ENCODE measurements around the gene MSL2. TPM values are rescaled to one million over a fixed set of nuclear protein-coding genes. Genes with fewer than 3 reads are reported as not detected.

MSL2 gene
- polyA plus RNA-seq, 1 donor (not counting 4 experiments of a cell fraction or from before 2014, with no cell fraction given) = 9.5 TPM

GRCh38 chr3:136142592-136142991 lies 53.5 kb downstream of the MSL2 start:
- Histone ChIP-seq H3K27me3 (ENCODE audit: control insufficient read depth, extremely low read depth, insufficient read depth, low read length) (no peaks in the 10 kb centered on the region), H3K4me3 (ENCODE audit: control insufficient read depth in 2 of 3, extremely low read depth in 1 of 3, insufficient read depth in 2 of 3, low read depth in 1 of 3, low read length in 3 of 3) (peak overlapping the region in 2 of 3 experiments; percentile 45 to 56), H3K27ac (ENCODE audit: control insufficient read depth, insufficient read depth, low read length) (peak overlapping the region; percentile 97), H3K4me1 (ENCODE audit: control insufficient read depth, extremely low read depth, insufficient read depth, low read length) (peaks cover 33% of the 10 kb centered on the region), H3K9me3 (ENCODE audit: control insufficient read depth, low read depth, low read length) (no peaks in the 10 kb centered on the region), H2AFZ (ENCODE audit: control insufficient read depth, low read length) (no peak overlapping the region), H3K9ac (ENCODE audit: control insufficient read depth, extremely low read depth, insufficient read depth, low read length) (peak overlapping the region; percentile 74), H3K9me1 (ENCODE audit: control insufficient read depth, extremely low read depth, insufficient read depth, low read length) (no peaks in the 10 kb centered on the region), H3K36me3 (ENCODE audit: control insufficient read depth in 2 of 2, extremely low read depth in 1 of 2, insufficient read depth in 2 of 2, low read length in 2 of 2) (peaks cover 0 to 2% of the 10 kb centered on the region in 2 experiments), H3K4me2 (ENCODE audit: control insufficient read depth, extremely low read depth, insufficient read depth, low read depth, low read length) (peak overlapping the region; percentile 76), H4K20me1 (ENCODE audit: control insufficient read depth, extremely low read depth, insufficient read depth, low read length) (no peaks in the 10 kb centered on the region), H3K79me2 (ENCODE audit: control insufficient read depth, insufficient read depth, low read length) (peaks cover 10% of the 10 kb centered on the region)
- DNase-seq (ENCODE audit: low read depth, low spot score) (peak; percentile 57), FAIRE-seq (no peak)
- dilution Hi-C loops (cut with MboI; ENCODE audit: extremely low pct_ligation_motif_present, low sequenced_read_pairs) = no loop called here
- no peak for TF ChIP-seq CTCF (optimal IDR thresholded peaks at IDR 0.05 in 1 of 3, IDR thresholded peaks at IDR 0.05 in 1 of 3, conservative IDR thresholded peaks at IDR 0.05 in 1 of 3; ENCODE audit: extremely low read depth in 1 of 3, insufficient read depth in 2 of 3, low read length in 3 of 3)
- TF ChIP-seq EZH2 (IDR thresholded peaks at IDR 0.05; ENCODE audit: low read length) = no peak

- no peaks in the 10 kb centered on the region for H3K9me1 ChIP-seq (ENCODE audit: control insufficient read depth, extremely low read depth, insufficient read depth, low read length)
- peaks cover 29% of the 10 kb centered on the region for H3K4me1 ChIP-seq (ENCODE audit: control insufficient read depth, extremely low read depth, insufficient read depth, low read length)
- peak overlapping the region in 2 of 3 experiments; percentile 45 to 56 for H3K4me3 ChIP-seq (ENCODE audit: control insufficient read depth in 2 of 3, extremely low read depth in 1 of 3, insufficient read depth in 2 of 3, low read depth in 1 of 3, low read length in 3 of 3)
- H3K36me3 ChIP-seq (ENCODE audit: control insufficient read depth in 2 of 2, extremely low read depth in 1 of 2, insufficient read depth in 2 of 2, low read length in 2 of 2) = no peaks in the 10 kb centered on the region
- FAIRE-seq = peak; percentile 97
- H3K27me3 ChIP-seq (ENCODE audit: control insufficient read depth, extremely low read depth, insufficient read depth, low read length) = no peaks in the 10 kb centered on the region
- no peaks in the 10 kb centered on the region for H4K20me1 ChIP-seq (ENCODE audit: control insufficient read depth, extremely low read depth, insufficient read depth, low read length)
- DNase-seq (ENCODE audit: low read depth, low spot score) = peak; percentile 23
- peak overlapping the region; percentile 76 for H3K4me2 ChIP-seq (ENCODE audit: control insufficient read depth, extremely low read depth, insufficient read depth, low read depth, low read length)
- peak overlapping the region; percentile 74 for H3K9ac ChIP-seq (ENCODE audit: control insufficient read depth, extremely low read depth, insufficient read depth, low read length)
- dilution Hi-C loops (cut with MboI; ENCODE audit: extremely low pct_ligation_motif_present, low sequenced_read_pairs) = no loop called here
- no peak for TF ChIP-seq EZH2 (IDR thresholded peaks at IDR 0.05; ENCODE audit: low read length)
- no peak for TF ChIP-seq CTCF (optimal IDR thresholded peaks at IDR 0.05 in 1 of 3, IDR thresholded peaks at IDR 0.05 in 1 of 3, conservative IDR thresholded peaks at IDR 0.05 in 1 of 3; ENCODE audit: extremely low read depth in 1 of 3, insufficient read depth in 2 of 3, low read length in 3 of 3)
- H3K79me2 ChIP-seq (ENCODE audit: control insufficient read depth, insufficient read depth, low read length) = peaks cover 4% of the 10 kb centered on the region
- no peaks in the 10 kb centered on the region for H3K9me3 ChIP-seq (ENCODE audit: control insufficient read depth, low read depth, low read length)
- peak overlapping the region; percentile 97 for H3K27ac ChIP-seq (ENCODE audit: control insufficient read depth, insufficient read depth, low read length)
- H2AFZ ChIP-seq (ENCODE audit: control insufficient read depth, low read length) = no peak overlapping the region
Measured at GRCh38 chr3:136141891-136142290, 54.2 kb downstream of the MSL2 start.

All from keratinocyte (primary cell).